ENCODE measurements around the gene PTPRT. TPM values are rescaled to one million over a fixed set of nuclear protein-coding genes. Genes with fewer than 3 reads are reported as not detected.

PTPRT gene
- total and polyA plus RNA-seq, 2 experiments from 2014 or later, result not detected

GRCh38 chr20:42053350-42053749 is 1136.4 kb downstream of the PTPRT start (continued):
- TF ChIP-seq, protein P1, sequence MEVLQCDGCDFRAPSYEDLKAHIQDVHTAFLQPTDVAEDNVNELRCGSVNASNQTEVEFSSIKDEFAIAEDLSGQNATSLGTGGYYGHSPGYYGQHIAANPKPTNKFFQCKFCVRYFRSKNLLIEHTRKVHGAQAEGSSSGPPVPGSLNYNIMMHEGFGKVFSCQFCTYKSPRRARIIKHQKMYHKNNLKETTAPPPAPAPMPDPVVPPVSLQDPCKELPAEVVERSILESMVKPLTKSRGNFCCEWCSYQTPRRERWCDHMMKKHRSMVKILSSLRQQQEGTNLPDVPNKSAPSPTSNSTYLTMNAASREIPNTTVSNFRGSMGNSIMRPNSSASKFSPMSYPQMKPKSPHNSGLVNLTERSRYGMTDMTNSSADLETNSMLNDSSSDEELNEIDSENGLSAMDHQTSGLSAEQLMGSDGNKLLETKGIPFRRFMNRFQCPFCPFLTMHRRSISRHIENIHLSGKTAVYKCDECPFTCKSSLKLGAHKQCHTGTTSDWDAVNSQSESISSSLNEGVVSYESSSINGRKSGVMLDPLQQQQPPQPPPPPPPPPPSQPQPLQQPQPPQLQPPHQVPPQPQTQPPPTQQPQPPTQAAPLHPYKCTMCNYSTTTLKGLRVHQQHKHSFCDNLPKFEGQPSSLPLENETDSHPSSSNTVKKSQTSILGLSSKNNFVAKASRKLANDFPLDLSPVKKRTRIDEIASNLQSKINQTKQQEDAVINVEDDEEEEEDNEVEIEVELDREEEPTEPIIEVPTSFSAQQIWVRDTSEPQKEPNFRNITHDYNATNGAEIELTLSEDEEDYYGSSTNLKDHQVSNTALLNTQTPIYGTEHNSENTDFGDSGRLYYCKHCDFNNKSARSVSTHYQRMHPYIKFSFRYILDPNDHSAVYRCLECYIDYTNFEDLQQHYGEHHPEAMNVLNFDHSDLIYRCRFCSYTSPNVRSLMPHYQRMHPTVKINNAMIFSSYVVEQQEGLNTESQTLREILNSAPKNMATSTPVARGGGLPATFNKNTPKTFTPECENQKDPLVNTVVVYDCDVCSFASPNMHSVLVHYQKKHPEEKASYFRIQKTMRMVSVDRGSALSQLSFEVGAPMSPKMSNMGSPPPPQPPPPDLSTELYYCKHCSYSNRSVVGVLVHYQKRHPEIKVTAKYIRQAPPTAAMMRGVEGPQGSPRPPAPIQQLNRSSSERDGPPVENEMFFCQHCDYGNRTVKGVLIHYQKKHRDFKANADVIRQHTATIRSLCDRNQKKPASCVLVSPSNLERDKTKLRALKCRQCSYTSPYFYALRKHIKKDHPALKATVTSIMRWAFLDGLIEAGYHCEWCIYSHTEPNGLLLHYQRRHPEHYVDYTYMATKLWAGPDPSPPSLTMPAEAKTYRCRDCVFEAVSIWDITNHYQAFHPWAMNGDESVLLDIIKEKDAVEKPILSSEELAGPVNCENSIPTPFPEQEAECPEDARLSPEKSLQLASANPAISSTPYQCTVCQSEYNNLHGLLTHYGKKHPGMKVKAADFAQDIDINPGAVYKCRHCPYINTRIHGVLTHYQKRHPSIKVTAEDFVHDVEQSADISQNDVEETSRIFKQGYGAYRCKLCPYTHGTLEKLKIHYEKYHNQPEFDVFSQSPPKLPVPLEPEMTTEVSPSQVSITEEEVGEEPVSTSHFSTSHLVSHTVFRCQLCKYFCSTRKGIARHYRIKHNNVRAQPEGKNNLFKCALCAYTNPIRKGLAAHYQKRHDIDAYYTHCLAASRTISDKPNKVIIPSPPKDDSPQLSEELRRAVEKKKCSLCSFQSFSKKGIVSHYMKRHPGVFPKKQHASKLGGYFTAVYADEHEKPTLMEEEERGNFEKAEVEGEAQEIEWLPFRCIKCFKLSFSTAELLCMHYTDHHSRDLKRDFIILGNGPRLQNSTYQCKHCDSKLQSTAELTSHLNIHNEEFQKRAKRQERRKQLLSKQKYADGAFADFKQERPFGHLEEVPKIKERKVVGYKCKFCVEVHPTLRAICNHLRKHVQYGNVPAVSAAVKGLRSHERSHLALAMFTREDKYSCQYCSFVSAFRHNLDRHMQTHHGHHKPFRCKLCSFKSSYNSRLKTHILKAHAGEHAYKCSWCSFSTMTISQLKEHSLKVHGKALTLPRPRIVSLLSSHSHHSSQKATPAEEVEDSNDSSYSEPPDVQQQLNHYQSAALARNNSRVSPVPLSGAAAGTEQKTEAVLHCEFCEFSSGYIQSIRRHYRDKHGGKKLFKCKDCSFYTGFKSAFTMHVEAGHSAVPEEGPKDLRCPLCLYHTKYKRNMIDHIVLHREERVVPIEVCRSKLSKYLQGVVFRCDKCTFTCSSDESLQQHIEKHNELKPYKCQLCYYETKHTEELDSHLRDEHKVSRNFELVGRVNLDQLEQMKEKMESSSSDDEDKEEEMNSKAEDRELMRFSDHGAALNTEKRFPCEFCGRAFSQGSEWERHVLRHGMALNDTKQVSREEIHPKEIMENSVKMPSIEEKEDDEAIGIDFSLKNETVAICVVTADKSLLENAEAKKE (CRISPR knock-in tag; IDR thresholded peaks at IDR 0.05), result no peak
- TF ChIP-seq EZH2 (IDR thresholded peaks at IDR 0.05; ENCODE audit: low read depth, unreplicated experiment) (no peak), JUNB (IDR thresholded peaks at IDR 0.05; ENCODE audit: unreplicated experiment) (no peak), NANOG (IDR thresholded peaks at IDR 0.05; ENCODE audit: borderline replicate concordance) (no peak)

DNA sequence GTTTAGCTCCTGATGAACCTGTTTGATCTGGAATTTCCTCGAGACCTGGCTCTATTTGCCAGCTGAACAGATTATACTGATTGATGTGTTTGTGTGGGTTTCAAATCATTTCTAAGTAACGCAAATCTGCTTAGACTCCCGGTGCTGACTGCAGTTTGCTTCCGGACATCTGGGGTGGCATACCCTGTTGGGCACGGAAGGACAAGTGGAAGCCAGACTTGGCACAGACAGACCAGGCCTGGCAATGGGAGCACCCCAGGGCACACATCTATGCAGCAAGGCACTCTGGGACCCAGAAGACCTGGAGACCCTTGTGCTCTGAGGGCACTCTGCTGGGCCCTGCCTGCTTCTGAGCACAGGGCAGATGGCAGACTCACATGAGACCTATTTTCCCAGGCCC is 1137.8 kb downstream of the PTPRT start:
- H2AFZ ChIP-seq, result no peak overlapping the region
- ATAC-seq (no peak), DNase-seq (ENCODE audit: low spot score) (no peak)
- no peaks in the 10 kb centered on the region for H3K9me2 ChIP-seq (ENCODE audit: insufficient read depth)
- no peak overlapping the region for H3K4me3 Mint-ChIP-seq
- no peaks in the 10 kb centered on the region for H4K20me1 ChIP-seq (replicated peaks; ENCODE audit: insufficient read depth)
- H3K9me3 Mint-ChIP-seq, result peaks cover 100% of the 10 kb centered on the region
- no peaks in the 10 kb centered on the region for H3K27me3 ChIP-seq (ENCODE audit: insufficient read depth)
- H3K4me1 Mint-ChIP-seq, result no peaks in the 10 kb centered on the region
- H3K36me3 ChIP-seq (ENCODE audit: insufficient read depth), result no peaks in the 10 kb centered on the region; the same call in 1 of the 2 replicates
- H3K4me3 ChIP-seq, result no peak overlapping the region
- no peak for TF ChIP-seq ZNF331 (CRISPR knock-in tag; IDR thresholded peaks at IDR 0.05; ENCODE audit: low read depth)
- no peak for TF ChIP-seq CTCF (conservative IDR thresholded peaks at IDR 0.05; ENCODE audit: low read depth in 2 of 2)
- TF ChIP-seq POLR2AphosphoS5 (IDR thresholded peaks at IDR 0.05; ENCODE audit: low read depth), result no peak
- no peak for TF ChIP-seq ZNF114 (CRISPR knock-in tag; IDR thresholded peaks at IDR 0.05)
- TF ChIP-seq ETS1 (IDR thresholded peaks at IDR 0.05), result no peak
- TF ChIP-seq EZH2 (IDR thresholded peaks at IDR 0.05; ENCODE audit: low read depth, unreplicated experiment), result no peak
- no peak for TF ChIP-seq CREB1 (CRISPR knock-in tag; IDR thresholded peaks at IDR 0.05; ENCODE audit: low read depth)
- TF ChIP-seq NANOG (IDR thresholded peaks at IDR 0.05; ENCODE audit: borderline replicate concordance), result no peak
- H3K79me2 ChIP-seq (replicated peaks; ENCODE audit: insufficient read depth), result no peaks in the 10 kb centered on the region
- peaks cover 7% of the 10 kb centered on the region for H3K27me3 Mint-ChIP-seq (ENCODE audit: insufficient read depth, low read depth, poor library complexity)
- no peak overlapping the region for H3K4me2 ChIP-seq
- H3K4me1 ChIP-seq (ENCODE audit: insufficient read depth), result no peaks in the 10 kb centered on the region
- H3K36me3 Mint-ChIP-seq (ENCODE audit: low read depth), result peaks cover 33% of the 10 kb centered on the region
- H3K27ac Mint-ChIP-seq, result no peak overlapping the region
- H3F3A ChIP-seq (replicated peaks; ENCODE audit: low read depth), result no peaks in the 10 kb centered on the region
- H3K27ac ChIP-seq (ENCODE audit: low read depth), result no peak overlapping the region
